GM19463 (cell line): Measurements from ENCODE around the gene TRAPPC4.

Source experiments
- ATAC-seq: cut with Tn5 transposase; IDR thresholded peaks from one replicate; pipeline ENCODE4 v1.9.1; 2021; ENCODE audit warnings: mild to moderate bottlenecking, moderate library complexity; ENCODE audit not compliant: unreplicated experiment

TRAPPC4 gene

GRCh38 chr11:119061256-119061655 lies 42.7 kb downstream of the TRAPPC4 start:
- no peak for ATAC-seq

DNA sequence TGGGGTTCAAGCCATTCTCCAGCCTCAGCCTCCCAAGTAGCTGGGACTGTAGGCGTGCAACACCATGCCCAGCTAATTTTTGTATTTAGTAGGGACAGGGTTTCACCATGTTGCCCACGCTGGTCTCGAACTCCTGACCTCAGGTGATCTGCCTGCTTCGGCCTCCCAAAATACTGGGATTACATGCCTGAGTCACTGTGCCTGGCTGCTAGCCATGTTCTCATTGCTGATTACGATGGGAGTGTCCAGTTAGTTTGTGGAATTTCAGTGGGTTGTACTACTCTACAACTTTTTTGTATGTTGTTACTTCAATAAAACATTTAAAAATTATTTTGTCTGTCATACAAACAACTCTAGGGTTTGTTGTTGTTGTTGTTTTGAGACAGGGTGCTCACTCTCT lies 44.2 kb downstream of the TRAPPC4 start:
- ATAC-seq = no peak

DNA sequence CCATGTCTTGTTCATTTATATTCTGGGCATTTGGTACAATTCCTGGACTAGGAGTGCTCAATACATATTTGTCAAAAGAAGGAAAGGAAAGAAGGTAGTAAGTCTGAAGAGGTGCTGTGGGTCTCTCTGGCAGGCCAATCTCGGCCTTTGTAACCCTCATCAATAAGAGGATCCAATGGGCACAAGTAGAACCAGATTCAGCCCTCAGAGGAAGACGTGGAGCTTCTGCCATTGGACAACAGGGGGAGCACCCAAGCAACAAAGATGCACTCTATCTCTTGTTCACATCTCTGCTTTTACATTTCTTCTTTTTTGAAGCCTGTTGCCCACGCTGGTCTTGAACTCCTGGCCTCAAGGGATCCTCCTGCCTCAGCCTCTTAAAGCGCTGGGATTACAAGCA lies 46.8 kb downstream of the TRAPPC4 start:
- no peak for ATAC-seq

DNA sequence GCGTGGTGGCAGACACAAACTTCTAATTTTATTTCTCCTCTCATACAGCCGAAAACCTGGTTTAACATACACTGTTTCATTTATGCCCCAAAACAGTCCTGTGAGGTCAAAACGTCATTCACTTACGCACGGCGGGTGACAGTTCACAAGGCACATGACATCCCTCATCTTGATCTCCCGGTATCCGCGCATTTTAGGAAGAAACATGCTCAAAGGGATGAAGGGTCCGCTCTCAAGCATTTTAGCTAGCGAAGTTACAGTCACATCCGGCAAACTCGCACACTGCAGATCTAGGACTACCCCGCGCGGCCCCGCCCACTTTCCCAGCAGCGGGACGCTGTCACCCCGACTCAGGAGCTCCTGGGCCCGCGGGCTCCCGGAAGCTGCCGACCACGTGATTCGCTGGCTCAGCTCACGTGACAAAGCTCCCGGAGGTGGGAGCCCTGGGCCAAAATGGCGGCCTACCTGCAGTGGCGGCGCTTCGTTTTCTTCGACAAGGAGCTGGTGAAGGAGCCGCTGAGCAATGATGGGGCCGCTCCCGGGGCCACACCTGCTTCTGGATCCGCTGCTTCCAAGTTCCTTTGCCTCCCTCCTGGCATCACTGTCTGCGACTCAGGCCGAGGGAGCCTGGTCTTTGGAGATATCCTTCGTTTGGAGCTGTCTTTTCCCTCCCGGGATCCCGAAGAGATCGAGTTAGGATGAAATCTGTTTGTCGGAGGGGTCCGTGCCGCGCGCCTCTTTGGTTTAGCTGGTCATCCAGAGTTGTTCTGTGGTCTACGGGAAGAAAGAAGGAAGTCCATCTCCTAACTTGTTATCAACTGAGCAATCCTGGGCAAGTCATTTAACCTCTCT lies 49.0 kb downstream of the TRAPPC4 start, which contains the start of gene VPS11:
Gene VPS11, plus strand, starts transcription at position 448 of the 852 bp plus-strand sequence. Its CDS starts 6 bp downstream, at position 454.
- ATAC-seq = peak; percentile 97
